LNCaP clone FGC (cell line): ENCODE measurements around the gene TLCD5.

ENCODE experiments used
- DNase-seq: peaks from one replicate; pipeline ENCODE4 v3.0.0-alpha.2; 2011; ENCODE audit warnings: low read depth
- H3K4me3 ChIP-seq: 2 replicates; pipeline ENCODE4 v1.5.1; 2011; ENCODE audit warnings: mild to moderate bottlenecking, low read depth, low read length, control low read depth
- CTCF ChIP-seq: IDR thresholded peaks from 2 replicates; pipeline ENCODE4 v1.5.1; 2012; ENCODE audit warnings: mild to moderate bottlenecking; ENCODE audit not compliant: control insufficient read depth, insufficient read depth; ENCODE audit errors: extremely low read depth

The TLCD5 gene

GRCh38 chr11:120324932-120325810, at the start of gene TLCD5:
TLCD5 (plus strand) TSS chr11:120325299; CDS start chr11:120327442, 2,143 bp downstream.
- DNase-seq = no peak
- H3K4me3 ChIP-seq = peak within 1 kb of the TSS; percentile 57
- peak; percentile 38 for TF ChIP-seq CTCF

- no peak for TF ChIP-seq CTCF
- no peak overlapping the region for H3K4me3 ChIP-seq
- DNase-seq = no peak
Measured at GRCh38 chr11:120279502-120279901, 45.6 kb upstream of the TLCD5 start.

GRCh38 chr11:120280600-120281051, 44.5 kb upstream of the TLCD5 start:
- no peak for DNase-seq
- TF ChIP-seq CTCF = no peak
- H3K4me3 ChIP-seq = no peak overlapping the region

- H3K4me3 ChIP-seq = no peak overlapping the region
- TF ChIP-seq CTCF = no peak
- no peak for DNase-seq
Measured at GRCh38 chr11:120281143-120281795, 43.8 kb upstream of the TLCD5 start.

- no peak for TF ChIP-seq CTCF
- no peak for DNase-seq
Measured at GRCh38 chr11:120283124-120283523, 42.0 kb upstream of the TLCD5 start.

GRCh38 chr11:120284272-120284671, 40.8 kb upstream of the TLCD5 start:
- no peak overlapping the region for H3K4me3 ChIP-seq
- no peak for TF ChIP-seq CTCF
- DNase-seq = no peak

More at GRCh38 chr11:120283124-120283523, 42.0 kb upstream of the TLCD5 start:
- H3K4me3 ChIP-seq = no peak overlapping the region
